ENCODE measurements around the gene TSHZ1. TPM values are rescaled to one million over a fixed set of nuclear protein-coding genes. Genes with fewer than 3 reads are reported as not detected.

TSHZ1 gene
- total RNA-seq, 4 donors from 2014 or later: 17.9 to 41.7 (median 32.2) TPM

DNA sequence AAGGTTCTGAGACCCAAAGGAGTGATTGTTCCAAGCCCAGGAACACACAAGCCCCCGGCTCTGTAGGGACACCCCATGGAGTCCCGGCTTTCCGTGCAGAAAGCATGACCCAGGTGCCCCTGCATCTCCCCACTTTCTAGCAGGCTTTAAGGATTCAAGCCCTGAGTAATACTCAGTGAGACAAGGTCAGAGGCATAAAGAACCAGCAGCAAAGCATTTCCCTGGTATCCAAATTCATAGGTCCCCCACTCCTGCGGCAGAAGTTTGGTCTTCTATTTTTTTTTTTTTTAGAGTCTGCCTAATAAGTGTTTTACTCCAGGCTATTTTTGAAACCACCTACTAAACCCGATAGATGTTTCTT lies 16.3 kb downstream of the TSHZ1 start:
- TF ChIP-seq EP300 (IDR thresholded peaks at IDR 0.05) (no peak), POLR2A (IDR thresholded peaks at IDR 0.05; ENCODE audit: low read depth) (no peak), CTCF (IDR thresholded peaks at IDR 0.05) (no peak), POLR2AphosphoS5 (IDR thresholded peaks at IDR 0.05) (no peak)
- Histone ChIP-seq H3K4me3 (peak overlapping the region; percentile 25 to 43 (median 38)), H3K4me1 (peaks cover 53 to 88% (median 74%) of the 10 kb centered on the region in 4 donors), H3K9me3 (no peaks in the 10 kb centered on the region), H3K36me3 (no peaks in the 10 kb centered on the region), H3K27ac (replicated peaks in 1 of 4) (peak overlapping the region; percentile 55 to 72 (median 63)), H3K27me3 (no peaks in the 10 kb centered on the region)
- intact Hi-C loops (cut with DNase I): no loop called here
- 23% methylated on average over 5 of the region's 5 CpGs for WGBS
- DNase-seq (ENCODE audit: extremely low spot score): no peak

- H3K4me1 ChIP-seq: peaks cover 49 to 85% (median 70%) of the 10 kb centered on the region in 4 donors
- peak overlapping the region; percentile 25 to 43 (median 38) for H3K4me3 ChIP-seq
- intact Hi-C loops (cut with DNase I): no loop called here
- peak overlapping the region; percentile 40 to 72 (median 62) for H3K27ac ChIP-seq (replicated peaks in 1 of 4)
- TF ChIP-seq CTCF (IDR thresholded peaks at IDR 0.05): no peak
- no peak for TF ChIP-seq POLR2A (IDR thresholded peaks at IDR 0.05; ENCODE audit: low read depth)
- no peak for TF ChIP-seq EP300 (IDR thresholded peaks at IDR 0.05)
- no peak for TF ChIP-seq POLR2AphosphoS5 (IDR thresholded peaks at IDR 0.05)
- 40% methylated on average over 11 of the region's 11 CpGs for WGBS
- no peaks in the 10 kb centered on the region for H3K36me3 ChIP-seq
- H3K9me3 ChIP-seq: no peaks in the 10 kb centered on the region
- peak; percentile 60 for DNase-seq (ENCODE audit: extremely low spot score)
- H3K27me3 ChIP-seq: no peaks in the 10 kb centered on the region
Measured at GRCh38 chr18:75227535-75228296, 17.1 kb downstream of the TSHZ1 start.

DNA sequence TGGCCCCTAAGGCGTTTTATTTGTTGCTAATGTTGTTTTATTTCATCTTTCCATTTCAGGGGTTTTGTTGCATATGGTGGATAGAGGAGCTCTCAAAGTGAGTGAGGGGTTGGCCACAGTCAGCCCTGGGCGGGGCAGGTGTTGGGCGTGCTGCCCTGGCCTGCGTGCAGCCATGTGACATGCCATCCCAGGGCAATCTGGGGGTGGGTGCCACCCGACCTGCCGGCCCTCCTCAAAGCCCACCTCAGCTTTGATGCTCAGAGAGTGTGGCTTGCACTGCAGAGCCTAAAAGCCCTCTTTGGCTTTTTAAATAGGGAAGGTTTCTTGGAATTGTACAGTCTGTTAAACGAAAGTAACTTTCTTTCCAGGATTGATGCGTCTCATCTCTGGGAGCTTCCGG lies 18.4 kb downstream of the TSHZ1 start:
- TF ChIP-seq CTCF (IDR thresholded peaks at IDR 0.05) (no peak), POLR2AphosphoS5 (IDR thresholded peaks at IDR 0.05) (no peak), EP300 (IDR thresholded peaks at IDR 0.05) (no peak), POLR2A (IDR thresholded peaks at IDR 0.05; ENCODE audit: low read depth) (no peak)
- 95% methylated on average over 9 of the region's 9 CpGs for WGBS

DNA sequence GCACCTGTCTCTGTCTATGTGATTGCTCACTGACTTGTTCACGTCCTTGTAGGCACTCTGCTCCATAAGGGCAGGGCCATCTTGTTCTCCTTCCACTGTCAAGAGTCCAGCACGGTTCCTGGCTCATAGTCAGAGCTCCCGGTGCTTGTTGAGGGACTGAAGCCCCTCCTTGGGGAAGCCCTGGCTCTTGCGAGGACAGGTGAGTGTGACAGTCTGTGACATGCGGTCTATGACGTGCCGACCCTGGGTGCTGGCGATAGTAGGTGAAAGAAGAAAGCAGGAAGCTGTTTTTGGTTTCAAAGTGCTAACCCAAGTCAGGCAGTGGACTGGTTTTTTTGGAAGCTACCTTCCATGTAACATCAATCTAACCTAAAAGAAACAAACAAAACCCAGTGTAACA lies 18.8 kb downstream of the TSHZ1 start:
- H3K27ac ChIP-seq (replicated peaks in 1 of 4): no peak overlapping the region
- TF ChIP-seq CTCF (IDR thresholded peaks at IDR 0.05) (no peak), EP300 (IDR thresholded peaks at IDR 0.05) (no peak), POLR2A (IDR thresholded peaks at IDR 0.05; ENCODE audit: low read depth) (no peak), POLR2AphosphoS5 (IDR thresholded peaks at IDR 0.05) (no peak)
- no peaks in the 10 kb centered on the region for H3K9me3 ChIP-seq
- peak; percentile 70 for DNase-seq (ENCODE audit: extremely low spot score)
- no peak overlapping the region for H3K4me3 ChIP-seq
- no peaks in the 10 kb centered on the region for H3K36me3 ChIP-seq
- H3K4me1 ChIP-seq: peaks cover 43 to 83% (median 56%) of the 10 kb centered on the region in 4 donors
- 91% methylated on average over 6 of the region's 8 CpGs for WGBS
- no peaks in the 10 kb centered on the region for H3K27me3 ChIP-seq
- intact Hi-C loops (cut with DNase I): no loop called here

More for the DNA sequence above, 18.4 kb downstream of the TSHZ1 start:
- intact Hi-C loops (cut with DNase I): no loop called here
- peak; percentile 78 for DNase-seq (ENCODE audit: extremely low spot score)
- no peak overlapping the region for H3K4me3 ChIP-seq
- peaks cover 43 to 84% (median 61%) of the 10 kb centered on the region in 4 donors for H3K4me1 ChIP-seq
- no peaks in the 10 kb centered on the region for H3K27me3 ChIP-seq
- no peaks in the 10 kb centered on the region for H3K9me3 ChIP-seq
- no peaks in the 10 kb centered on the region for H3K36me3 ChIP-seq
- H3K27ac ChIP-seq (replicated peaks in 1 of 4): no peak overlapping the region
